HG03342 (cell line): ENCODE measurements around the gene BCL11B.

Source experiments
- ATAC-seq: cut with Tn5 transposase; IDR thresholded peaks from one replicate; pipeline ENCODE4 v1.9.1; 2021; ENCODE audit warnings: mild to moderate bottlenecking, moderate library complexity; ENCODE audit not compliant: unreplicated experiment

BCL11B gene

GRCh38 chr14:99185436-99186068 is 86.4 kb downstream of the BCL11B start:
- ATAC-seq: no peak

- no peak for ATAC-seq
Measured at GRCh38 chr14:99183716-99184115, 88.3 kb downstream of the BCL11B start.

DNA sequence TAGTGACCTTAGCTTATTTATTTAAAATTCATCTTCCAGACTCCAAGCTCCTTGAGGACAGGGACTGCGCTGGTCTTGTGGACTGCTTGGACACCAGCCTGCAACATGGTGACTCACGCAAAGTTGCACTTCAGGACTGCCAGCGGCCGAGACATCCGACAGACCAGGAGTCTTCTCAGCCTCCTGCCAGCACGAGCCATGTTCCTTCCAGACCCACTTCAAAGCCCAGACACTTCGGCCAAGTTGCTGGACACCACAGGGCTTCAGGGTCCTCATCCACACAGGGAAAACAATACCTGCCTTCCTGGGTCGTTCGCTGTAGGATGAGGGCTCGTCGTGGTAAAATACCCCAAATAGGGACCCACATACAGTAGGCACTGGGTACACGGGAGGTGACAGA is 88.7 kb downstream of the BCL11B start:
- no peak for ATAC-seq

GRCh38 chr14:99182548-99183250 is 89.3 kb downstream of the BCL11B start:
- ATAC-seq: no peak

GRCh38 chr14:99181804-99182520 is 90.0 kb downstream of the BCL11B start:
- ATAC-seq: no peak

DNA sequence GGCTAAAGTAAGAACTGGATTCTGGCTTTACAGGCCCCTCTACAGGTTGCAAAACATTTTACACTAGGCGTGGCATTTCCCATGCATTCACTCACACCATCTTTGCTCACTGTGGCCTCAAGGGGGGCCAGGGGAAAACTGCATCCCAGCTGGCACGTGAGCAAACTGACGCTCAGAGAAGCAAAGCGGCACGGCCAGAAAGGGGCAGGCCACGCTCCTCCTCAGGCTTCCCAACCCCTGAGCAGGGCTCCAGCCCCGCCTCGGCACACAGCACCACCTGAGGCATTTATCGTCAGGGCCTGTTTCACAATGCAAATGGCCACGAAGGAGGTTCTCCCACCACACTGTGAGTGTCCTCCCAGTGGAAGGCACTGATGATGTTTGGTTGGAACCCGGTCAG is 90.8 kb downstream of the BCL11B start:
- ATAC-seq: no peak

DNA sequence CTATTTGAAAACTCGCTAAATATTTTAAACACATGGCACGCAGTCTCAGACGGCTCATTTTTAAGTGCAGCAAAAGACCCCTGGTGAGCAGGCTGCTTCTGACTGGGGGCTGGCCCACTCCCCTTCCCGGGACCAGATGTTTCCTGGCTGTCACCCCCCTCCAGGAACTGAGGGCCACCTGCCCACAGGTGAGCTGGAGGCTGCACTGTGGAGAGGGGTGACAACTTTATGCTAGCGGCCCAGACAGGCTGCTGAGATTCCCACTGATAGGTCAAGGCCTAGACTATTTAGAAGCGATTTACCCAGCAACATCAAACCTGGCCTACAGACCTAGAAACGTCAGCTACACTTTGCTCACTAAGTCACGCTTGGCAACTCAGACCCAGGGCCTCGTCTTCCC is 92.1 kb downstream of the BCL11B start:
- no peak for ATAC-seq

DNA sequence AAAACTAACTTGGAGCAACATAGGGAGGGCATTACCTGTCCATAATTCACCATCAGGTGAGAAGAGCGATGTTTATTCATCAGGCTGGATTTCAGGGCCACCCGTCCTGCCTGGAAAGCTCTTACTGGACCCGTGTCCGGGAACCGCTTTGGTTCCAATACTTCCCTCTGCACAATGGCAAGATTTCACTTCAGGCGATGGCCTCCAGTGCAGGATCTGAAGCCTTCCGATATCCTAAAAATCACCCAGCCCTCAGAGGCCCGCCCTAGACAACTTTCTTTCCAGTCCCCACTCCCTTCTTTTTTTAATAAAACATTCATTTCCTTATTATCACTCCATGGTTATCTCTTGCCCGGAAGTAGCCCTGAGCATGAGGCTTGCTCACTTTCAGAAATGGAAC is 92.5 kb downstream of the BCL11B start:
- ATAC-seq: no peak

GRCh38 chr14:99177886-99178835 is 93.8 kb downstream of the BCL11B start:
- no peak for ATAC-seq

DNA sequence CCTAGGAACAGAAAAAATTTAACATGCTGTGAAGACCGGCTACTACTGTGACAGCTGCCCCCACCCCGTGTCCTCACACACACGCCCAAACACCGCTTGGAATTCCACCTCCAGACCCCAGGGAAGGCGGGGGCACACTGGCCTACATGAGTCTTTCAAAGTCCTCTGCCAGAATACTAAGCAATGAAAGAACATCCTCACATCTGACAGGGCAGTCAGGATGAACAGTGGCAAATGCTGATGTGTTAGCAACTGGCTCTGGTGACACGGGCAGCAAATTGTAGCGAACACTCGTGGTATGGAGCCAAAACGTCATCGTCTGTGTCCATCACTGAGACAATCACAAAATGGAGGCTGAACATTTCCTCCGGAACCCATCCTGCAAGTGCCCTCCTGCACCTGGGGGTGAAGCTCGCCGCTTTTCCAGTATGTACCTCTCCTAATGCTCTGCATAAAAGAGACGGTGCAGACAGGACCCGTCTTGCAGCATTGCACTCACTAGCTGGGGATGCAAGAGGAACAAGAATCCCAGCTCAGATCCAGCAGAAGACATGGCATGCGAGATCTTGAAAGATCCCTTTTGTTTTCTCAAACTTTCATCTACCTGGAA is 94.8 kb downstream of the BCL11B start:
- ATAC-seq: no peak

- no peak for ATAC-seq
Measured at GRCh38 chr14:99176156-99176945, 95.6 kb downstream of the BCL11B start.

DNA sequence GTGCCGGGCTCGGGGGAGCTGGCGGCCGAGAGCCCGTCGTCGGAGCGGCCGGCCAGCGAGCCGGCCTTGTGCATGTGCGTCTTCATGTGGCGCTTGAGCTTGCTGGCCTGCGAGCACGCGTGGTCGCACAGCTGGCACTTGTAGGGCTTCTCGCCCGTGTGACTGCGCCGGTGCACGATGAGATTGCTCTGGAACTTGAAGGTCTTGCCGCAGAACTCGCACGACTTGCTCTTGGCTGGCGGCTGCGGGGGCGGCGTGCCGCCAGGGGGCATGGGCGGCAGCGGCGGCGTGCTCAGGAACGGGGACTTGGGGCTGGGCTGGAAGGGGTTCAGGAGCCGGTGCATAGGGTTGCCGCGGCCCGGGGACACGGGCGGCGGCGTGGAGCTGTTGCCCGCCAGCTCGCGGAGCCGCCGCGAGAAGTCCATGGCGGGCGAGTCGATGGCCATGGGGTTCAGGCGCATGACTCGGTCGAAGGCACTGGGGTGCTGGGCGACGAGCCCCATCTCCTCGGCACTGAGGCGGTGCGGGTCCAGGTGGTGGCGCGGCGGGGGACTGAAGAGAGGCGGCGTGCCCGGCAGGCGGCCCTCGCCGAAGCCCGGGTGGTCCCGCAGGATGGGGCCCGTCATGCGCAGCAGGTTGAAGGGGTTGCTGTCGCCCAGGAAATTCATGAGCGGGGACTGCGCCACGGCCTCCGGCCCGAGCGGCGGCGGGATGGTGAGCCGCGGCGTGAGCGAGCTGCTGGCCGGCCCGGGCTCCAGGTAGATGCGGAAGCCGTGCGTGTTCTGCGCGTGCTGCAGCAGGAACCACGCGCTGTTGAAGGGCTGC is 96.5 kb downstream of the BCL11B start:
- no peak for ATAC-seq

- ATAC-seq: no peak
Measured at GRCh38 chr14:99174770-99175319, 97.2 kb downstream of the BCL11B start.

DNA sequence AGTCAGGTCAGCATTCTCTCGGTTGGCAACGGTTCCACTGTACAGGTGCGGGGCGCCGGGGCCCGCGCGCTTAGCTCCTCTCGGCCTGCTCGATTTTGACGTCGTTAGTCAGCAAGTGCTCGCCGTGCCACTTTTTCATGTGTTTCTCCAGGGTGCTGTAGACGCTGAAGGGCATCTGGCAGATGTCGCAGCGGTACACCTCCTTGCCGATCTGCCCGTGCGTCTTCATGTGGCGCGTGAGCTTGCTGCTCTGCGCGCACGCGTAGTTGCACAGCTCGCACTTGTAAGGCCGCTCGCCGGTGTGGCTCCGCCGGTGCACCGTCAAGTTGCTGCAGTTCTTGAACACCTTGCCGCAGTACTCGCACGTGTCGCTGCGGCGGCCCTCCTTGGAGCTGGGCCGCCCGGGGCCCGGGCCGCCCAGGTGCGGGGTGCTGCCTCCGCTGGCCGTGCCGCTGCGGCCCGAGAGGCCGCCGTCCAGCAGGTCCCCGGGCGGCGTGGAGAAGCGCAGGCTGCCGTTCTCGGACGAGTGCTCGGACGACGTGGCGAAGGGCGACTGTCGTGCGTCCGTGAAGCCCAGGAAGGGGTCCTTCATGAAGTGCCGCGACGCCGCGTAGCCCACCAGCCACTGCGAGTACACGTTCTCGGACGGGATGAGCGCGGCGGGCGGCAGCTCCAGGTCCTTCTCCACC is 97.8 kb downstream of the BCL11B start:
- ATAC-seq: no peak

- no peak for ATAC-seq
Measured at GRCh38 chr14:99173506-99173905, 98.5 kb downstream of the BCL11B start.

- no peak for ATAC-seq
Measured at GRCh38 chr14:99173086-99173485, 98.9 kb downstream of the BCL11B start.

GRCh38 chr14:99171396-99171795 is 100.6 kb downstream of the BCL11B start:
- ATAC-seq: no peak

DNA sequence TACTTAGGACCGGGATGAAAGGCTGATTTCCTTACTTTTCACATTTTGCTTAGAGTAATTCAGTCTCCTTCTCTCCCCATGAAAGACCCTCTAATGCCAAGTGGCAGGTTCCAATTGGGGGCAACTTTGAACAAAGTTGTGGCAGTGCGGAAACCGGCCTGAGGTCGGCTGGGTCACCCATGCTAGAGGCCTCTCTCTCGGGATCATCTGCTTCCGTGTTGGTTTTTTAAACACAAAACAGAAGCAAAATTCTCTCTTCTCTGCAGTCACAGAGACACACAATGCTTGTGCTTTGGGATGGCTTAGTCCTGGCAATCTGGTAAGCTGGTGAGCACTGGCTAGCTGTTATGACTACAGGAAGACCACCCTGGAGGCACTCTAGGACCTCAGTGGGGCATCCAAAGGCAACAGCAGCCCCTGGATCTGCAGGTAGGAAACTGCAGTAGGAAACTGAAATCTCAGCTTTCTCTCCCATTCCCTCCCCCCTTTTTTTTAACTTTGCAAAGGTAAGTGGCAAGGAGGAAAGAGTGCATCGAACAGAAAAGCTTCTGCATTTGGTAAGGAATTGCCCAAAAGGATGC is 102.1 kb downstream of the BCL11B start:
- no peak for ATAC-seq
